T-helper 2 cell treated with Interferon-gamma antibody and Interleukin-4, amounts not matched to agents 5 μg/mL and 100 μg/mL, for 36 hours (primary cell): ENCODE data around the gene RABGAP1.

ENCODE experiments used
- DNase-seq: peaks from one replicate; pipeline ENCODE4 v3.0.0; 2021; ENCODE audit warnings: low spot score
- H3K27ac Mint-ChIP-seq: one replicate; pipeline ENCODE4 v1.8.0; 2021; ENCODE audit warnings: mild to moderate bottlenecking, mixed read lengths
- H3K27me3 Mint-ChIP-seq: one replicate; pipeline ENCODE4 v1.8.0; 2021; ENCODE audit warnings: low read depth, mixed read lengths
- H3K36me3 Mint-ChIP-seq: one replicate; pipeline ENCODE4 v1.8.0; 2021; ENCODE audit warnings: low read depth, mixed read lengths
- H3K4me1 Mint-ChIP-seq: one replicate; pipeline ENCODE4 v1.8.0; 2021; ENCODE audit warnings: low read depth, mixed read lengths
- H3K4me3 Mint-ChIP-seq: one replicate; pipeline ENCODE4 v1.8.0; 2022; ENCODE audit warnings: mild to moderate bottlenecking, moderate library complexity, mixed read lengths
- H3K9me3 Mint-ChIP-seq: one replicate; pipeline ENCODE4 v1.8.0; 2021; ENCODE audit warnings: mixed read lengths

Gene RABGAP1

DNA sequence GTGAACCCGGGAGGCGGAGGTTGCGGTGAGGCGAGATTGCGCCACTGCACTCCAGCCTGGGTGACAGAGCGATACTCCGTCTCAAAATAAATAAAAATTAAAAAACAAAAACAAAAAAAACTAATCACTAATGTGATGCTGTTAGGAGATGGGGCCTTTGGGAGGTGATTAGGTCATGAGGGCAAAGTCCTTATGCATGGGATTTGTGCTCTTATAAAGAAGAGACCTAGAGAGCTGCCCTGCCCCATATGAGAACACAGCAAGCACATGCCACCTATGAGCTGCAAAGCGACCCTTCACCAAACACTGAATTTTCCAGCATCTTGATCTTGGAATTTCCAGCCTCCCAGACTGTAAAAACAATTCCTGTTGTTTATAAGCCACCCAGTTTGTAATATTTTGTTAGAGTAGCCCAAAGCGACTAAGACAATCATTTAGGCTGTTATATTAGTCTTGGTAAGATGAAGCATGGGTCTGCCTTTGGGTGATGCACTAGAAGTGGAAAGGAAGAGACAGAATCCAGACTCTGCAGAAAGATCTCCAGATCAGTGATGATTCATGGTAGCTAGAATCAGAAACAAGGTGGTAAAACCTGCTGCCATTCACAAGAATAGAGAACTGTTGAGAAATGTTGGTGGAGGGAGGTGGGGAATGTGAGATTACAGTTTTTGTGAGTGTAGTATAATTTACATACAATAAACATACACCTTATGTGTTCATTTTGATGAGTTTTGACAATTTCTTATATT, 118.8 kb downstream of the RABGAP1 start:
- peaks cover 2% of the 10 kb centered on the region for H3K36me3 Mint-ChIP-seq
- no peak for DNase-seq
- no peaks in the 10 kb centered on the region for H3K4me1 Mint-ChIP-seq
- no peak overlapping the region for H3K27ac Mint-ChIP-seq
- H3K27me3 Mint-ChIP-seq: no peaks in the 10 kb centered on the region
- H3K4me3 Mint-ChIP-seq: no peak overlapping the region
- no peaks in the 10 kb centered on the region for H3K9me3 Mint-ChIP-seq

GRCh38 chr9:123061216-123061615, 120.4 kb downstream of the RABGAP1 start:
- no peaks in the 10 kb centered on the region for H3K9me3 Mint-ChIP-seq
- DNase-seq: no peak
- H3K27ac Mint-ChIP-seq: no peak overlapping the region
- peaks cover 6% of the 10 kb centered on the region for H3K36me3 Mint-ChIP-seq
- H3K4me1 Mint-ChIP-seq: no peaks in the 10 kb centered on the region
- H3K27me3 Mint-ChIP-seq: no peaks in the 10 kb centered on the region
- no peak overlapping the region for H3K4me3 Mint-ChIP-seq

DNA sequence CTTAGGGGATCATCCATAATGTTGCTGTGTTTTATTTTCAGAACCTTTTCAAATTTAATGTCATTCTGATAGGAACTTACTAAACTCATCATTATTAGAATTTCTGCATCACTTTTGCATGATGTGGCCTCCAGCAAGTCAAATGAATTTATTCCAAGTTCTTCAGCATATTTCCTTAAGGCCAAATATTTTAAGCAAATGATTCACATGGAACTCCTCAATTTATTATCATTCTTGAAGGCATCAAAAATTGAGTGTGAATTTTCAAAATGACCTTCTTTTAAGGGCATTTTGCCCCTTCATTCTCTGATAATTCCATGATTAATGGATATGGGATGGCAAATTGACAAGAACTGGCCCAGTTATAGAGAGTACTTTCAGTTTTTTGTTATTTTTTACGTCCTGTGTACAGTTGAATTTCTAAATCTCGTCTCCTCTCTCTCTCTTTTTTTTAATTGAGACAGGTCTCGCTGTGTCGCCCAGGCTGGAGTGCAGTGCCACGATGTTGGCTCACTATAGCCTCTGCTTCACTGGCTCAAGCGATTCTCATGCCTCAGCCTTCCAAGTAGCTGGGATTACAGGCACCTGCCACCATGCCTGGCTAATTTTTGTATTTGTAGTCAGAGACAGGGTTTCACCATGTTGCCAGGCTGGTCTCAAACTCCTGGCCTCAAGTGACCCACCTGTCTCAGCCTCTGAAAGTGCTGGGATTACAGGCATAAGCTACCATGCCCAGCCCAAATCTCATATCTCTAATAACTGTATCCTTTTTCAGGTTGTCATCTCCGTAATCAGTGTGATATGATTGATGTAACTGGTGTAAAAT, 121.7 kb downstream of the RABGAP1 start:
- Mint-ChIP-seq H3K36me3 (peaks cover 9% of the 10 kb centered on the region), H3K27ac (no peak overlapping the region), H3K27me3 (no peaks in the 10 kb centered on the region), H3K9me3 (no peaks in the 10 kb centered on the region), H3K4me3 (no peak overlapping the region), H3K4me1 (no peaks in the 10 kb centered on the region)
- no peak for DNase-seq

DNA sequence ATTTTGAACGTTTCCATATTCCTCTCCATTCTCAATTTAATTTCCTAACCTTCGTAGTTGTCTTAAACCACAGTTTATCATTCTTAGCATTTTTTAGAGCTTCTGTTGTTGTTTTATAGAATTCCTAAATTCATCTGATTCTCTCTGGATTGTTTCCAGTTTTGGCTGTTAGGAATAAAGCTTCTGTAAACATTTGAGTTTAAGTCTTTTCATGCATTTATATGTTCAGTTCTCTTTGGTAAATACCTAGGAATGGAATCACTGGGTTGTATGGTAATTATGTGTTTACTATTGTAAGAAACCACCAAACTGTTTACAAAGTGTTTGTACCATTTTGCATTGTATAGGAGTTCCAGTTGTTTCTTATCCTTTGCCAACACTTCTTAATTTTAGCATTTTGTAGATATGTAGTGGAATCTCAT, 122.4 kb downstream of the RABGAP1 start:
- Mint-ChIP-seq H3K36me3 (peaks cover 9% of the 10 kb centered on the region), H3K27me3 (no peaks in the 10 kb centered on the region), H3K9me3 (no peaks in the 10 kb centered on the region), H3K4me1 (no peaks in the 10 kb centered on the region), H3K4me3 (no peak overlapping the region), H3K27ac (no peak overlapping the region)
- DNase-seq: no peak

DNA sequence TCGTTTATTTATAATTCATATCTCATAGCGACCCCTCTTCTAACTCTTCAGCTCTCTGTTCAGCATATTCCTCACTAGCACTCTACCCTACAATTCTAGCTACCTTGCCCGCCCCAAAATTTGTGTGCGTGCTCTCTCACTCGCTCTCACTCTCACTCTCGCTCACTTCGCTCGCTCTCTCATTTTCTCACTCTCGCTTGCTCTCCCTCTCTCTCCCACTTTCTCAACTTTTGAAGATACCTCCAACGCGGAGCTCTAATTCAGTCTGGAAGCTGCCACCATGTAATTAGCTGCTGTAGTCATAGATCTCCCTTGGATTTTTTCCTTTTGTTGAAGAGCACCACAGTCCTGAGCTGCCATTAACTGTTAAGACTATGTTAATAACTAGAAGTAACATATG, 123.1 kb downstream of the RABGAP1 start:
- DNase-seq: no peak
- Mint-ChIP-seq H3K4me3 (no peak overlapping the region), H3K9me3 (no peaks in the 10 kb centered on the region), H3K4me1 (no peaks in the 10 kb centered on the region), H3K27me3 (no peaks in the 10 kb centered on the region), H3K36me3 (peaks cover 9% of the 10 kb centered on the region), H3K27ac (no peak overlapping the region)

- peaks cover 9% of the 10 kb centered on the region for H3K36me3 Mint-ChIP-seq
- no peaks in the 10 kb centered on the region for H3K4me1 Mint-ChIP-seq
- H3K9me3 Mint-ChIP-seq: no peaks in the 10 kb centered on the region
- DNase-seq: no peak
- no peak overlapping the region for H3K27ac Mint-ChIP-seq
- no peaks in the 10 kb centered on the region for H3K27me3 Mint-ChIP-seq
- H3K4me3 Mint-ChIP-seq: no peak overlapping the region
Observed at GRCh38 chr9:123064716-123065115, 123.9 kb downstream of the RABGAP1 start.

GRCh38 chr9:123065196-123065595, 124.4 kb downstream of the RABGAP1 start:
- Mint-ChIP-seq H3K36me3 (peaks cover 9% of the 10 kb centered on the region), H3K9me3 (no peaks in the 10 kb centered on the region), H3K4me1 (no peaks in the 10 kb centered on the region), H3K27me3 (no peaks in the 10 kb centered on the region), H3K4me3 (no peak overlapping the region), H3K27ac (no peak overlapping the region)
- DNase-seq: no peak

DNA sequence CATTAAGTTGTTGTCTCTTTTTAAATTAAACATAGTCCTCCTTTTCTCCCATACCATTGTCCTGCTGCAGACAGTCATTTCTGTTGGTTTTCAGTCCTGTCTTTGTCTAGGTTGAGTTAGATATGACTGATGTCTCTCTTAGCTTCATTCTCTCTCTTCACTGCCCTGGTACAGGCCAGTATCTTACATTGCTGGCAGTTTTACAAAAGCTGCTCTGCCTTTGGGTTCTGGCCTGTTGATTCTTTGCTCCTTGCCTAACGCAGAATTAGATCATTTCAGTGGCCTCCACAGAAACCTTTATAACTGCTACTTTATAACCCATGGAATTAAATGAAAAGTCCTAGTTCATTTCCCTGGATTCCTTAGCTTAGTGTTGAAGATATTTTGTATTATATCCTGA, 126.3 kb downstream of the RABGAP1 start:
- Mint-ChIP-seq H3K4me3 (no peak overlapping the region), H3K27me3 (no peaks in the 10 kb centered on the region), H3K36me3 (peaks cover 13% of the 10 kb centered on the region), H3K27ac (no peak overlapping the region), H3K4me1 (no peaks in the 10 kb centered on the region), H3K9me3 (no peaks in the 10 kb centered on the region)
- no peak for DNase-seq

GRCh38 chr9:123069010-123069481, 128.2 kb downstream of the RABGAP1 start:
- Mint-ChIP-seq H3K4me3 (no peak overlapping the region), H3K9me3 (no peaks in the 10 kb centered on the region), H3K36me3 (peaks cover 16% of the 10 kb centered on the region), H3K27ac (no peak overlapping the region), H3K4me1 (no peaks in the 10 kb centered on the region), H3K27me3 (no peaks in the 10 kb centered on the region)
- no peak for DNase-seq

DNA sequence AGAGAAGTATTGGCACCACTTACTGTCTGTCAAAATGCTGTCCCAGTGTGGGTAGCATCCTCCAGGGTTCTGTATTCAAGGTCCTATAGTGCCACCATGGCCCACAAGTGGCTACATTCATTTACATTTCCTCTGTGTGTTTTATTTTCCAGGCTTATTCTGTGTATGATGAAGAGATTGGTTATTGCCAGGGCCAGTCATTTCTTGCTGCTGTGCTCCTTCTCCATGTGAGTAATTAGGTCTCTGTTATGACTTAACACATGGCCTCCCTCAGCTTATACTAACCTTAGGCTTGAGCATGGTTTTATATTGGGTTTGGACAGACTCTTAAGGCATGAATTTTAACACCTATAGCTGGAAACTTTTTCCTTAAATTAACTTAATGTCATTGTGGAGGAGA, 129.4 kb downstream of the RABGAP1 start:
- Mint-ChIP-seq H3K9me3 (no peaks in the 10 kb centered on the region), H3K36me3 (peaks cover 13% of the 10 kb centered on the region), H3K4me1 (no peaks in the 10 kb centered on the region), H3K27ac (no peak overlapping the region), H3K27me3 (no peaks in the 10 kb centered on the region), H3K4me3 (no peak overlapping the region)
- DNase-seq: no peak

GRCh38 chr9:123072407-123072995, 131.7 kb downstream of the RABGAP1 start:
- no peak for DNase-seq
- H3K36me3 Mint-ChIP-seq: peaks cover 9% of the 10 kb centered on the region
- no peak overlapping the region for H3K27ac Mint-ChIP-seq
- no peaks in the 10 kb centered on the region for H3K9me3 Mint-ChIP-seq
- H3K4me3 Mint-ChIP-seq: no peak overlapping the region
- no peaks in the 10 kb centered on the region for H3K4me1 Mint-ChIP-seq
- H3K27me3 Mint-ChIP-seq: no peaks in the 10 kb centered on the region

DNA sequence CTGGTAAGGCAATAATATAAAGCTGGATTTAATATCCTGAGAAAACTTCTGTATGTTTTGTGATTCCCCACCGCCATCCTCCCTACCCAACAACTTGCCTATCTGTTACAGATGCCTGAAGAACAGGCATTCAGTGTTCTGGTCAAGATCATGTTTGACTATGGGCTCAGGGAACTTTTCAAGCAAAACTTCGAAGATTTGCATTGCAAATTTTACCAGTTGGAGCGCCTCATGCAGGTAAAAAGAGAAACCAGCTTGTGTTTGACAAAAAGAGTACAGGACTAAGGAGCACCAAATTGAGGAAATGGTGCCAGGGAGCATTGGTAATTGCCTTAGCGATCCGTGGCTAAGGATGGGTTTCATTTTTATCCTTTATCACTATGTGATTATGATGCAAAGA, 132.6 kb downstream of the RABGAP1 start:
- no peak for DNase-seq
- Mint-ChIP-seq H3K36me3 (peaks cover 9% of the 10 kb centered on the region), H3K4me3 (no peak overlapping the region), H3K27me3 (no peaks in the 10 kb centered on the region), H3K4me1 (no peaks in the 10 kb centered on the region), H3K27ac (no peak overlapping the region), H3K9me3 (no peaks in the 10 kb centered on the region)

- H3K27me3 Mint-ChIP-seq: no peaks in the 10 kb centered on the region
- H3K4me1 Mint-ChIP-seq: no peaks in the 10 kb centered on the region
- H3K27ac Mint-ChIP-seq: no peak overlapping the region
- H3K4me3 Mint-ChIP-seq: no peak overlapping the region
- no peak for DNase-seq
- H3K36me3 Mint-ChIP-seq: peaks cover 9% of the 10 kb centered on the region
- no peaks in the 10 kb centered on the region for H3K9me3 Mint-ChIP-seq
Observed at GRCh38 chr9:123073991-123074422, 133.2 kb downstream of the RABGAP1 start.

DNA sequence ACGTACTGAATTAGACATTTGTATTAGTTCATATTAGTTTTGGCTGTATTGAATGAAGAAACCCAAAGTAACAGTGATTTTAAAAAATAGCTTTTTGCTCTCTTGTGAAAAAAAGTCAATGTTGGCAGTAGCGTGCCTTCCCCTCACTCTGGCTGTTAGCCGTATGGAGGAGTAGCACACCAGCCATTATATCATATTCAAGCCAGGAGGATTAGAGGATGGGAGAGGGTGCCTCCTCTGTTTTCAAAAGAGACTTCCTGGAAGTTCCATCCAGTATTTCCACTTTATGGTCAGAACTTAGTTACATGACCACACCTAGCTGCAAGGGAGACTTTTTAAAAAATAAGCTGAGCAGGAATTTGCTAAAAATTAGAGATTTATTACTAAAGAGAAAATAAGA, 133.8 kb downstream of the RABGAP1 start:
- H3K27me3 Mint-ChIP-seq: no peaks in the 10 kb centered on the region
- no peak overlapping the region for H3K4me3 Mint-ChIP-seq
- no peaks in the 10 kb centered on the region for H3K9me3 Mint-ChIP-seq
- H3K4me1 Mint-ChIP-seq: no peaks in the 10 kb centered on the region
- H3K36me3 Mint-ChIP-seq: peaks cover 10% of the 10 kb centered on the region
- no peak for DNase-seq
- H3K27ac Mint-ChIP-seq: no peak overlapping the region
